Esophagus muscularis mucosa (tissue), 4 donors: ENCODE measurements around the gene XYLT1. TPM values are rescaled to one million over a fixed set of nuclear protein-coding genes. Genes with fewer than 3 reads are reported as not detected.

Experiments
- DNase-seq: peaks from one replicate; pipeline ENCODE4 v3.0.0-alpha.2; 2017; ENCODE audit errors: extremely low spot score
- H3K27ac ChIP-seq, 4 donors: fragments of 200-600 bp; sonication (generic); replicated peaks in 1 of 4; 1 replicate in 3 of 4; 2 replicates in 1 of 4; pipeline ENCODE4 v1.5.1; 2016 to 2019; ENCODE audit warnings: mild to moderate bottlenecking in 1 of 4
- H3K27me3 ChIP-seq, 4 donors: fragments of 200-600 bp; sonication (generic); one replicate each; pipeline versions ENCODE4 v1.5.1 to v1.6.0; 2016 to 2019
- H3K36me3 ChIP-seq, 4 donors: fragments of 200-600 bp; sonication (generic); one replicate each; pipeline ENCODE4 v1.5.1; 2016 to 2019
- H3K4me1 ChIP-seq, 4 donors: fragments of 200-600 bp; sonication (generic); one replicate each; pipeline ENCODE4 v1.5.1; 2016 to 2019
- H3K4me3 ChIP-seq, 4 donors: fragments of 200-600 bp; sonication (generic); 1 replicate in 2 of 4; 2 replicates in 2 of 4; pipeline ENCODE4 v1.5.1; 2016 to 2019; ENCODE audit warnings: mild to moderate bottlenecking in 4 of 4, moderate library complexity in 1 of 4
- H3K9me3 ChIP-seq, 4 donors: fragments of 200-600 bp; sonication (generic); 1 replicate in 3 of 4; 2 replicates in 1 of 4; pipeline ENCODE4 v1.5.1; 2016 to 2019
- CTCF ChIP-seq, 3 experiments: fragments of 200-600 bp in 2 of 3; fragments of 450-650 bp in 1 of 3; sonication (generic) in 2 of 3; IDR thresholded peaks; one replicate each; pipeline ENCODE4 v1.5.1; 2017 to 2019; ENCODE audit warnings: antibody characterized with exemption in 3 of 3, mild to moderate bottlenecking in 2 of 3, moderate library complexity in 1 of 3
- EP300 ChIP-seq: sonication (generic); formaldehyde crosslinking; IDR thresholded peaks from one replicate; pipeline ENCODE4 v1.6.1; 2017; ENCODE audit warnings: antibody characterized with exemption
- POLR2A ChIP-seq: fragments of 450-650 bp; IDR thresholded peaks from one replicate; pipeline ENCODE4 v1.6.1; 2017; ENCODE audit warnings: antibody characterized with exemption, moderate library complexity, mild to moderate bottlenecking, low read depth
- POLR2AphosphoS5 ChIP-seq, 2 donors: sonication (generic); formaldehyde crosslinking; IDR thresholded peaks; one replicate each; pipeline ENCODE4 v1.6.1; 2017; ENCODE audit warnings: antibody characterized with exemption in 2 of 2
- WGBS: methylation state at CpG from one replicate; pipeline ENCODE4 v1.1.5; 2018; 5-methylcytosine and 5-hydroxymethylcytosine counted together
- intact Hi-C: fragments of 100-400 bp; cut with DNase I; formaldehyde crosslinking; loops from one replicate; pipeline ENCODE4 v1.15.1; 2023
- total RNA-seq, 4 donors: library from RNA; depleted of rRNA; stranded (reverse); fragments of >200 nt; gene quantifications; one replicate each; pipeline versions ENCODE4 v1.1.0 to v1.2.1, GENCODE V29; 2016

XYLT1 gene
- total RNA-seq, 4 donors from 2014 or later, result 25.2 to 57.1 (median 33.5) TPM

DNA sequence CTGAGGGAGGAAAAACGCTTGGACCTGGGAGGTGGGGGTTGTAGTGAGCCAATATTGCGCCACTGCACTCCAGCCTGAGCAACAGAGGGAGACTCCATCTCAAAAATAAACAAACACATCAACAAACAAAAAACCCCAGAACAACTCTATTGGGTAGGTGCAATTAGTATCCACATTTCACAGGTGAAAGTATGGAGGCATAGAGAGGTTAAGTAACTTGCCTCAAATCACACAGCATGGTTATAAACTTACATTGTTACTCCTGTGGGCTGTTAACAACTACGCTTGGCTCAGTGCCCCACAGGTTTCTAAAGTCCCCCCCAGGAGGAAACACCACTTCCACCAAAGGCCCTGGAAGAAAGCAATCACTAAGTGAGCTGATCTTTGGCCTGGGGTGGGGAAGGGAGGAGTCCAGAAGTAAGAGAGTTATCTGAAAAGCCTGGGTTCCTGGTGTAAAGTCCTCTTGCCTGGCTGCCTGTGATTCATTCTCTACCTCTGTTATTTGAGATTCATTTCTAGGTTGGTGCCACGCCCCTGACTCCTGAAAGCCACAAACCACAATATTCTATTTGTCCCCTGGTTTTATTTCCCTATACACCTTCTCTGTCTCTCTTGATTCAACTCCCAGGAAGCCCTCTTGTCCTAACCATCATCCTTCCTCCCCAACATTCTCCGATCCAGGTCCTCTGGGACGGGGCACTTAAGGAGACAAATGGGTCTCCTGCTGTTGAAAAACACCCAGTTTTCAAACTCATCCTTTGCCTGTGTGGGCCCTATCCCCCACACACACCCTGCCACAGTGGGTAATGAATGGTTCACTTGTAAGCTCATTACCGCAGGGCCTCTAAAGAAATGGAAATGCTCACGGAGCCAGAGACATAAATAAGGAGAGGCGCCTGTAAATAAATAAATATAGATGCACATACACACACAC lies 195.4 kb downstream of the XYLT1 start:
- Histone ChIP-seq H3K4me1 (peaks cover 11 to 45% (median 40%) of the 10 kb centered on the region in 4 donors), H3K27me3 (no peaks in the 10 kb centered on the region), H3K36me3 (no peaks in the 10 kb centered on the region), H3K4me3 (no peak overlapping the region), H3K9me3 (no peaks in the 10 kb centered on the region), H3K27ac (no peak overlapping the region)
- TF ChIP-seq EP300, result no peak
- no peak for TF ChIP-seq CTCF (IDR thresholded peaks at IDR 0.05)
- no peak for TF ChIP-seq POLR2AphosphoS5 (IDR thresholded peaks at IDR 0.05)
- no peak for TF ChIP-seq POLR2A
- 92% methylated on average over 9 of the region's 9 CpGs for WGBS
- intact Hi-C loops, result loop anchor here (5.0 kb wide), 2 partner anchors 142 to 192 kb away; no protein-coding TSS in a partner anchor
- DNase-seq, result no peak

GRCh38 chr16:17273142-17273561 lies 197.6 kb downstream of the XYLT1 start:
- Histone ChIP-seq H3K27me3 (no peaks in the 10 kb centered on the region), H3K36me3 (no peaks in the 10 kb centered on the region), H3K4me3 (no peak overlapping the region), H3K27ac (peak overlapping the region in 3 of 4 donors; percentile 11 to 73 (median 70)), H3K4me1 (peaks cover 15 to 47% (median 41%) of the 10 kb centered on the region in 4 donors), H3K9me3 (no peaks in the 10 kb centered on the region)
- 44% methylated on average over 3 of the region's 4 CpGs for WGBS
- TF ChIP-seq POLR2A (no peak), POLR2AphosphoS5 (IDR thresholded peaks at IDR 0.05) (peak in 1 of 2 donors; percentile 48)
- intact Hi-C loops, result no loop called here
- no peak for DNase-seq

GRCh38 chr16:17272716-17273115 lies 198.0 kb downstream of the XYLT1 start:
- intact Hi-C loops, result no loop called here
- H3K27ac ChIP-seq, result peak overlapping the region in 3 of 4 donors; percentile 11 to 73 (median 70)
- TF ChIP-seq POLR2AphosphoS5 (IDR thresholded peaks at IDR 0.05) (no peak), POLR2A (no peak), CTCF (IDR thresholded peaks at IDR 0.05) (no peak), EP300 (no peak)

GRCh38 chr16:17271687-17272086 lies 199.1 kb downstream of the XYLT1 start:
- H3K27me3 ChIP-seq, result no peaks in the 10 kb centered on the region
- no peaks in the 10 kb centered on the region for H3K36me3 ChIP-seq
- H3K27ac ChIP-seq, result peak overlapping the region; percentile 28 to 73 (median 68)
- no peak overlapping the region for H3K4me3 ChIP-seq
- 62% methylated on average over 4 of the region's 4 CpGs for WGBS
- intact Hi-C loops, result no loop called here
- H3K9me3 ChIP-seq, result no peaks in the 10 kb centered on the region
- no peak for TF ChIP-seq CTCF (IDR thresholded peaks at IDR 0.05)
- no peak for TF ChIP-seq POLR2AphosphoS5 (IDR thresholded peaks at IDR 0.05)
- no peak for TF ChIP-seq EP300
- no peak for TF ChIP-seq POLR2A
- no peak for DNase-seq
- H3K4me1 ChIP-seq, result peaks cover 15 to 44% (median 39%) of the 10 kb centered on the region in 4 donors

More at GRCh38 chr16:17272716-17273115, 198.0 kb downstream of the XYLT1 start:
- H3K27me3 ChIP-seq, result no peaks in the 10 kb centered on the region
- H3K4me3 ChIP-seq, result no peak overlapping the region
- H3K9me3 ChIP-seq, result no peaks in the 10 kb centered on the region
- peaks cover 15 to 44% (median 38%) of the 10 kb centered on the region in 4 donors for H3K4me1 ChIP-seq
- no peaks in the 10 kb centered on the region for H3K36me3 ChIP-seq
- WGBS, result 57% methylated on average over 1 of the region's 10 CpGs
- no peak for DNase-seq

DNA sequence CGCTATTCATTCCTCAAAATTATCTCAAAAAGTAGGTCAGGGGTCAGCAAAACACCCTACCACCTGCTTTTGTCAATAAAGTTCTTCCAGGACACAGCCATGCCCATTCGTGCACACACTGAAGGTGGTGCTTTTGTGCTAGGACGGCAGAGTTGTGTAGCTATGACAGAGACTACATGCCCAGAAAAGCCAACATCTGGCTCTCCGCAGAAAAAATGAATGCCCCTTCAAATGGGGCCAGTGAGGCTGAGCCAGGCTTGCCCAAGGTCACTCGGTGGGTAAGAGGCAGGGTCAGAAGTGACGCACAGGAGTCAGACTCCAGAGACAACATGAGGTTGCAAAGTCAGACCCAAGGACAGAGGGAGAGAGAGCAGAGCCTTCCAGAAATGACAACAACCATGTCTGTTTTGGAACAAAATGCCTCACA lies 200.1 kb downstream of the XYLT1 start:
- Histone ChIP-seq H3K4me1 (peaks cover 15 to 44% (median 41%) of the 10 kb centered on the region in 4 donors), H3K36me3 (no peaks in the 10 kb centered on the region), H3K27me3 (no peaks in the 10 kb centered on the region), H3K4me3 (no peak overlapping the region), H3K9me3 (no peaks in the 10 kb centered on the region), H3K27ac (peak overlapping the region; percentile 28 to 73 (median 68))
- TF ChIP-seq POLR2A (no peak), CTCF (IDR thresholded peaks at IDR 0.05) (no peak), POLR2AphosphoS5 (IDR thresholded peaks at IDR 0.05) (no peak), EP300 (no peak)
- no peak for DNase-seq
- intact Hi-C loops, result no loop called here
- WGBS, result 79% methylated on average over 6 of the region's 6 CpGs
